ENCODE measurements around the gene MMP8. TPM values are rescaled to one million over a fixed set of nuclear protein-coding genes. Genes with fewer than 3 reads are reported as not detected.

Gene MMP8
- polyA plus RNA-seq, 1 donor (not counting 4 experiments of a cell fraction or from before 2014, with no cell fraction given), result 0.09 TPM

GRCh38 chr11:102722821-102723220 is 1.9 kb downstream of the MMP8 start:
- TF ChIP-seq EZH2 (IDR thresholded peaks at IDR 0.05; ENCODE audit: low read length) (no peak), CTCF (optimal IDR thresholded peaks at IDR 0.05 in 1 of 3, IDR thresholded peaks at IDR 0.05 in 1 of 3, conservative IDR thresholded peaks at IDR 0.05 in 1 of 3; ENCODE audit: extremely low read depth in 1 of 3, insufficient read depth in 2 of 3, low read length in 3 of 3) (no peak)
- H3K27ac ChIP-seq (ENCODE audit: control insufficient read depth, insufficient read depth, low read length), result no peak overlapping the region
- no peak overlapping the region for H3K4me3 ChIP-seq (ENCODE audit: control insufficient read depth in 2 of 3, extremely low read depth in 1 of 3, insufficient read depth in 2 of 3, low read depth in 1 of 3, low read length in 3 of 3)
- no peak for DNase-seq (ENCODE audit: low read depth, low spot score)
- H3K9me3 ChIP-seq (ENCODE audit: control insufficient read depth, low read depth, low read length), result no peaks in the 10 kb centered on the region
- H3K4me2 ChIP-seq (ENCODE audit: control insufficient read depth, extremely low read depth, insufficient read depth, low read depth, low read length), result no peak overlapping the region
- no peaks in the 10 kb centered on the region for H3K27me3 ChIP-seq (ENCODE audit: control insufficient read depth, extremely low read depth, insufficient read depth, low read length)
- no peak overlapping the region for H3K9ac ChIP-seq (ENCODE audit: control insufficient read depth, extremely low read depth, insufficient read depth, low read length)
- no peaks in the 10 kb centered on the region for H3K79me2 ChIP-seq (ENCODE audit: control insufficient read depth, insufficient read depth, low read length)
- H4K20me1 ChIP-seq (ENCODE audit: control insufficient read depth, extremely low read depth, insufficient read depth, low read length), result no peaks in the 10 kb centered on the region
- dilution Hi-C loops (cut with MboI; ENCODE audit: extremely low pct_ligation_motif_present, low sequenced_read_pairs), result no loop called here
- no peaks in the 10 kb centered on the region for H3K36me3 ChIP-seq (ENCODE audit: control insufficient read depth in 2 of 2, extremely low read depth in 1 of 2, insufficient read depth in 2 of 2, low read length in 2 of 2)
- H2AFZ ChIP-seq (ENCODE audit: control insufficient read depth, low read length), result no peak overlapping the region
- peaks cover 6% of the 10 kb centered on the region for H3K4me1 ChIP-seq (ENCODE audit: control insufficient read depth, extremely low read depth, insufficient read depth, low read length)
- no peak for FAIRE-seq
- H3K9me1 ChIP-seq (ENCODE audit: control insufficient read depth, extremely low read depth, insufficient read depth, low read length), result peaks cover 2% of the 10 kb centered on the region

- no peak for FAIRE-seq
- Histone ChIP-seq H3K36me3 (ENCODE audit: control insufficient read depth in 2 of 2, extremely low read depth in 1 of 2, insufficient read depth in 2 of 2, low read length in 2 of 2) (no peaks in the 10 kb centered on the region), H3K4me1 (ENCODE audit: control insufficient read depth, extremely low read depth, insufficient read depth, low read length) (no peaks in the 10 kb centered on the region), H3K27me3 (ENCODE audit: control insufficient read depth, extremely low read depth, insufficient read depth, low read length) (no peaks in the 10 kb centered on the region), H3K79me2 (ENCODE audit: control insufficient read depth, insufficient read depth, low read length) (no peaks in the 10 kb centered on the region), H3K27ac (ENCODE audit: control insufficient read depth, insufficient read depth, low read length) (no peak overlapping the region), H3K9ac (ENCODE audit: control insufficient read depth, extremely low read depth, insufficient read depth, low read length) (no peak overlapping the region), H2AFZ (ENCODE audit: control insufficient read depth, low read length) (no peak overlapping the region), H3K9me3 (ENCODE audit: control insufficient read depth, low read depth, low read length) (no peaks in the 10 kb centered on the region), H3K4me2 (ENCODE audit: control insufficient read depth, extremely low read depth, insufficient read depth, low read depth, low read length) (no peak overlapping the region), H3K9me1 (ENCODE audit: control insufficient read depth, extremely low read depth, insufficient read depth, low read length) (no peaks in the 10 kb centered on the region), H3K4me3 (ENCODE audit: control insufficient read depth in 2 of 3, extremely low read depth in 1 of 3, insufficient read depth in 2 of 3, low read depth in 1 of 3, low read length in 3 of 3) (no peak overlapping the region), H4K20me1 (ENCODE audit: control insufficient read depth, extremely low read depth, insufficient read depth, low read length) (no peaks in the 10 kb centered on the region)
- dilution Hi-C loops (cut with MboI; ENCODE audit: extremely low pct_ligation_motif_present, low sequenced_read_pairs), result no loop called here
- no peak for DNase-seq (ENCODE audit: low read depth, low spot score)
- TF ChIP-seq EZH2 (IDR thresholded peaks at IDR 0.05; ENCODE audit: low read length), result no peak
Observed at GRCh38 chr11:102719620-102720277, 5.0 kb downstream of the MMP8 start.

DNA sequence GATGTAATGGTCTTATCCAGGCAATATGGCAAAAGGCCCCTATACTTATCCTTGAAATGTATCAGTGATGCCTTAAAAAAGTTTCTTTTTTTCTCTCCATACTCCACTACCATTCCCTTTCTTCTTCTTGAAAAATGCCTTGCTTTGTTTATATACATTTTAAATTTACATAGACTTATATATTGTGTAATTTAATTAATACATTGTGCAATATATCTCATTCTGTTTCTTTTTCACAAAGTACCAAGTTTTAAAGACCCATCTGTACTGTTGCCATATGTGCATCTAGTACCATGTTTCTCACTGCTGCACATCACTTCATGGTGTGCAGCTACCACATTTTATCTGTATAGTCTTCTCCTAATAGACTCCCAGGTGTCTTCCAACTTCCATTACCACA is 7.5 kb downstream of the MMP8 start:
- Histone ChIP-seq H3K79me2 (ENCODE audit: control insufficient read depth, insufficient read depth, low read length) (no peaks in the 10 kb centered on the region), H3K4me3 (ENCODE audit: control insufficient read depth in 2 of 3, extremely low read depth in 1 of 3, insufficient read depth in 2 of 3, low read depth in 1 of 3, low read length in 3 of 3) (no peak overlapping the region), H3K27me3 (ENCODE audit: control insufficient read depth, extremely low read depth, insufficient read depth, low read length) (no peaks in the 10 kb centered on the region), H3K9ac (ENCODE audit: control insufficient read depth, extremely low read depth, insufficient read depth, low read length) (no peak overlapping the region), H3K9me1 (ENCODE audit: control insufficient read depth, extremely low read depth, insufficient read depth, low read length) (no peaks in the 10 kb centered on the region), H3K9me3 (ENCODE audit: control insufficient read depth, low read depth, low read length) (no peaks in the 10 kb centered on the region), H3K36me3 (ENCODE audit: control insufficient read depth in 2 of 2, extremely low read depth in 1 of 2, insufficient read depth in 2 of 2, low read length in 2 of 2) (no peaks in the 10 kb centered on the region), H3K4me2 (ENCODE audit: control insufficient read depth, extremely low read depth, insufficient read depth, low read depth, low read length) (no peak overlapping the region), H4K20me1 (ENCODE audit: control insufficient read depth, extremely low read depth, insufficient read depth, low read length) (no peaks in the 10 kb centered on the region), H3K27ac (ENCODE audit: control insufficient read depth, insufficient read depth, low read length) (no peak overlapping the region), H2AFZ (ENCODE audit: control insufficient read depth, low read length) (no peak overlapping the region), H3K4me1 (ENCODE audit: control insufficient read depth, extremely low read depth, insufficient read depth, low read length) (no peaks in the 10 kb centered on the region)
- TF ChIP-seq CTCF (optimal IDR thresholded peaks at IDR 0.05 in 1 of 3, IDR thresholded peaks at IDR 0.05 in 1 of 3, conservative IDR thresholded peaks at IDR 0.05 in 1 of 3; ENCODE audit: extremely low read depth in 1 of 3, insufficient read depth in 2 of 3, low read length in 3 of 3) (no peak), EZH2 (IDR thresholded peaks at IDR 0.05; ENCODE audit: low read length) (no peak)
- dilution Hi-C loops (cut with MboI; ENCODE audit: extremely low pct_ligation_motif_present, low sequenced_read_pairs), result no loop called here
- peak; percentile 23 for FAIRE-seq
- DNase-seq (ENCODE audit: low read depth, low spot score), result no peak
